K562 (cell line): Measurements from ENCODE around the gene TRAPPC4. TPM values are rescaled to one million over a fixed set of nuclear protein-coding genes. Genes with fewer than 3 reads are reported as not detected.

ENCODE experiments used
- BHLHE40 ChIP-seq: IDR thresholded peaks from 2 replicates; pipeline ENCODE4 v1.6.1; 2011; ENCODE audit warnings: low read length, improper control_type of control experiment
- BRF1 ChIP-seq: IDR thresholded peaks from 3 replicates; pipeline ENCODE4 v1.6.1; 2011; ENCODE audit warnings: borderline replicate concordance, mild to moderate bottlenecking; ENCODE audit not compliant: insufficient read length; ENCODE audit errors: extremely low read depth
- ETV1 ChIP-seq: fragments of 450-650 bp; conservative IDR thresholded peaks from 2 replicates; pipeline ENCODE4 v1.6.1; 2016; ENCODE audit warnings: missing genetic modification characterization, control low read depth, low read depth, missing compliant biosample characterization
- GABPB2 ChIP-seq: fragments of 250-450 bp; sonication (Bioruptor Pico); conservative IDR thresholded peaks from 2 replicates; pipeline ENCODE4 v1.5.1; 2021; ENCODE audit warnings: mild to moderate bottlenecking
- GTF2A2 ChIP-seq: IDR thresholded peaks from 2 replicates; pipeline ENCODE4 v1.6.1; 2016; ENCODE audit warnings: mild to moderate bottlenecking, missing genetic modification characterization, missing compliant biosample characterization
- HCFC1 ChIP-seq: IDR thresholded peaks from 2 replicates; pipeline ENCODE4 v1.6.1; 2012; ENCODE audit warnings: low read depth, low read length, improper control_type of control experiment
- JUND ChIP-seq, 2 experiments: IDR thresholded peaks; 2 replicates in 1 of 2; 3 replicates in 1 of 2; pipeline ENCODE4 v1.6.1; 2011; ENCODE audit warnings: borderline replicate concordance in 2 of 2, low read depth in 2 of 2, low read length in 2 of 2, improper control_type of control experiment in 1 of 2, missing biosample characterization in 1 of 2, missing genetic modification characterization in 1 of 2, missing genetic modification reagents in 1 of 2
- L3MBTL2 ChIP-seq: fragments of 450-650 bp; IDR thresholded peaks from 2 replicates; pipeline ENCODE4 v1.6.1; 2016; ENCODE audit warnings: mild to moderate bottlenecking, moderate library complexity
- MAFK ChIP-seq: IDR thresholded peaks from 2 replicates; pipeline ENCODE4 v1.6.1; 2011; ENCODE audit warnings: low read length, improper control_type of control experiment
- MCM3 ChIP-seq: fragments of 450-650 bp; IDR thresholded peaks from 2 replicates; pipeline ENCODE4 v1.6.1; 2016
- NR3C1 ChIP-seq: sonication (generic); formaldehyde crosslinking; IDR thresholded peaks from 2 replicates; pipeline ENCODE4 v1.8.1; 2022; ENCODE audit warnings: missing genetic modification reagents
- NUFIP1 ChIP-seq: fragments of 450-650 bp; IDR thresholded peaks from 2 replicates; pipeline ENCODE4 v1.6.1; 2018; ENCODE audit not compliant: partially characterized antibody
- PHF8 ChIP-seq: fragments of 200-600 bp; sonication (generic); IDR thresholded peaks from 2 replicates; pipeline ENCODE4 v1.6.1; 2012; ENCODE audit warnings: mixed run types, mild to moderate bottlenecking, inconsistent platforms, low read length, moderate library complexity, borderline replicate concordance
- POLR2A ChIP-seq: fragments of 450-650 bp; conservative IDR thresholded peaks from 2 replicates; pipeline ENCODE4 v1.6.1; 2016
- RAD51 ChIP-seq: fragments of 450-650 bp; IDR thresholded peaks from 2 replicates; pipeline ENCODE4 v1.7.1; 2016; ENCODE audit warnings: low read depth, mild to moderate bottlenecking, borderline replicate concordance
- SMARCA4 ChIP-seq: fragments of 450-650 bp; IDR thresholded peaks from 2 replicates; pipeline ENCODE4 v1.6.1; 2016
- SMC3 ChIP-seq: conservative IDR thresholded peaks from 2 replicates; pipeline ENCODE4 v1.6.1; 2011; ENCODE audit warnings: low read depth, low read length, improper control_type of control experiment; ENCODE audit not compliant: insufficient read depth
- SRSF1 ChIP-seq: fragments of 200-400 bp; formaldehyde crosslinking; IDR thresholded peaks from 2 replicates; pipeline ENCODE4 v1.6.1; 2017; ENCODE audit warnings: mild to moderate bottlenecking, low read depth, low read length, moderate library complexity
- TOE1 ChIP-seq, 2 experiments: fragments of 450-650 bp in 1 of 2; sonication (generic) in 1 of 2; formaldehyde crosslinking in 1 of 2; IDR thresholded peaks; 2 replicates each; pipeline versions ENCODE4 v1.7.1 to v1.8.0; 2016 to 2022; ENCODE audit warnings: borderline replicate concordance in 2 of 2, mild to moderate bottlenecking in 2 of 2, antibody characterized with exemption in 1 of 2, inconsistent platforms in 1 of 2, low read depth in 1 of 2, missing genetic modification reagents in 1 of 2, moderate library complexity in 1 of 2
- VEZF1 ChIP-seq: fragments of 200-800 bp; sonication (Bioruptor generic); IDR thresholded peaks from 2 replicates; pipeline ENCODE4 v1.6.1; 2017; ENCODE audit warnings: missing genetic modification characterization, missing compliant biosample characterization
- YY1 ChIP-seq, 3 experiments: IDR thresholded peaks; 2 replicates each; pipeline ENCODE4 v1.6.1; 2011; ENCODE audit warnings: low read length in 2 of 3, mild to moderate bottlenecking in 2 of 3, moderate library complexity in 2 of 3, borderline replicate concordance in 1 of 3, control low read depth in 1 of 3, low read depth in 1 of 3; ENCODE audit not compliant: insufficient read depth in 3 of 3, insufficient replicate concordance in 2 of 3, control insufficient read depth in 1 of 3, insufficient read length in 1 of 3; ENCODE audit errors: extremely low read depth in 1 of 3
- ZBTB43 ChIP-seq: sonication (generic); formaldehyde crosslinking; IDR thresholded peaks from 2 replicates; pipeline ENCODE4 v1.8.0; 2023; ENCODE audit warnings: mild to moderate bottlenecking, missing genetic modification reagents
- ZBTB8A ChIP-seq: fragments of 450-650 bp; IDR thresholded peaks from 2 replicates; pipeline ENCODE4 v1.6.1; 2018; ENCODE audit warnings: mild to moderate bottlenecking, moderate library complexity; ENCODE audit not compliant: partially characterized antibody
- ZNF175 ChIP-seq: fragments of 200-800 bp; sonication (Bioruptor generic); IDR thresholded peaks from 2 replicates; pipeline ENCODE4 v1.6.1; 2016; ENCODE audit warnings: low read depth, mild to moderate bottlenecking, missing genetic modification characterization, missing compliant biosample characterization
- ZNF253 ChIP-seq: fragments of 250-450 bp; sonication (Bioruptor Pico); conservative IDR thresholded peaks from 2 replicates; pipeline ENCODE4 v1.6.1; 2021; ENCODE audit warnings: mild to moderate bottlenecking
- ZNF583 ChIP-seq: fragments of 250-450 bp; sonication (Bioruptor Pico); IDR thresholded peaks from 2 replicates; pipeline ENCODE4 v1.4.0; 2020
- polyA plus RNA-seq, 8 experiments: library from polyadenylated mRNA; depleted of rRNA in 4 of 8; stranded (reverse) in 5 of 8; unstranded in 3 of 8; fragments of >200 nt; fragmentation: Nextera tagmentation in 2 of 8; fragmentation: Illumina TruSeq in 1 of 8; extraction: Ambion mirVana in 2 of 8; extraction: Trizol in 1 of 8; gene quantifications; 2 replicates each; pipeline versions ENCODE4 v1.2.1 to v1.2.3, GENCODE V29; 2011 to 2014; ENCODE audit warnings: inconsistent platforms in 1 of 8, missing spikeins in 1 of 8
- total RNA-seq, 7 experiments: library from RNA; depleted of rRNA in 6 of 7; stranded (reverse); fragments of >200 nt in 6 of 7; fragmentation: Illumina TruSeq in 2 of 7; extraction: Trizol in 2 of 7; gene quantifications; 2 replicates each; pipeline versions ENCODE4 v1.2.1 to v1.2.3, GENCODE V29; 2011 to 2021; ENCODE audit warnings: low replicate concordance in 1 of 7

Gene TRAPPC4
- total and polyA plus RNA-seq, 9 of the 15 experiments (the other 6 are each of a cell fraction or from before 2014, with no cell fraction given): 121 to 524 (median 142) TPM

GRCh38 chr11:119018074-119018938 is at the start of gene TRAPPC4, which contains the start of gene RPS25 (continued):
- TF ChIP-seq VEZF1 (CRISPR knock-in tag) (peak; percentile 86), BHLHE40 (peak; percentile 86), GTF2A2 (tag) (no peak), POLR2A (peak; percentile 98), PHF8 (peak; percentile 95), JUND (IDR thresholded peaks at IDR 0.05; ENCODE audit: borderline replicate concordance, low read depth, low read length) (peak; percentile 17; the same call in 1 of the 2 replicates), JUND (tag; IDR thresholded peaks at IDR 0.05; ENCODE audit: borderline replicate concordance, low read depth, low read length) (peak; percentile 64; the same call in 2 of the 3 replicates), SMC3 (no peak), L3MBTL2 (peak; percentile 76), ZBTB43 (CRISPR knock-in tag) (peak; percentile 64; the same call in 1 of the 2 replicates), RAD51 (no peak), ZNF253 (no peak), ZNF175 (no peak; the same call in 1 of the 2 replicates), MCM3 (no peak), BRF1 (no peak), HCFC1 (peak; percentile 84), ZNF583 (CRISPR knock-in tag) (no peak), ZBTB8A (no peak), ETV1 (tag) (peak; percentile 95), NUFIP1 (no peak), NR3C1 (CRISPR knock-in tag) (no peak), GABPB2 (CRISPR knock-in tag) (no peak), YY1 (IDR thresholded peaks at IDR 0.05; ENCODE audit: borderline replicate concordance in 1 of 3, control insufficient read depth in 1 of 3, extremely low read depth in 1 of 3, insufficient read depth in 3 of 3, insufficient read length in 1 of 3, insufficient replicate concordance in 2 of 3, low read depth in 1 of 3, low read length in 2 of 3) (peak; percentile 33 to 92 (median 87)), TOE1 (IDR thresholded peaks at IDR 0.05; ENCODE audit: borderline replicate concordance) (peak; percentile 63; the same call in 1 of the 2 replicates), TOE1 (CRISPR knock-in tag; IDR thresholded peaks at IDR 0.05; ENCODE audit: borderline replicate concordance, low read depth) (0 out of 2 replicates have a peak, but pooled peaks have one; percentile 75), SRSF1 (no peak), MAFK (0 out of 2 replicates have a peak, but pooled peaks have one; percentile 2), SMARCA4 (no peak)
